HG03045 (cell line): ENCODE results near the gene TFCP2.

Experiments
- ATAC-seq: cut with Tn5 transposase; IDR thresholded peaks from one replicate; pipeline ENCODE4 v1.9.1; 2021; ENCODE audit warnings: mild to moderate bottlenecking, moderate library complexity; ENCODE audit not compliant: unreplicated experiment

TFCP2 gene

GRCh38 chr12:51197736-51198567 is 25.0 kb upstream of the TFCP2 start:
- ATAC-seq: no peak

GRCh38 chr12:51196547-51196946 is 23.6 kb upstream of the TFCP2 start:
- ATAC-seq: no peak

- ATAC-seq: no peak
These were observed 22.9 kb upstream of the TFCP2 start for GRCh38 chr12:51195841-51196240.

GRCh38 chr12:51192284-51192671 is 19.3 kb upstream of the TFCP2 start:
- ATAC-seq: no peak

- no peak for ATAC-seq
These were observed 18.8 kb upstream of the TFCP2 start for GRCh38 chr12:51191516-51192283.

DNA sequence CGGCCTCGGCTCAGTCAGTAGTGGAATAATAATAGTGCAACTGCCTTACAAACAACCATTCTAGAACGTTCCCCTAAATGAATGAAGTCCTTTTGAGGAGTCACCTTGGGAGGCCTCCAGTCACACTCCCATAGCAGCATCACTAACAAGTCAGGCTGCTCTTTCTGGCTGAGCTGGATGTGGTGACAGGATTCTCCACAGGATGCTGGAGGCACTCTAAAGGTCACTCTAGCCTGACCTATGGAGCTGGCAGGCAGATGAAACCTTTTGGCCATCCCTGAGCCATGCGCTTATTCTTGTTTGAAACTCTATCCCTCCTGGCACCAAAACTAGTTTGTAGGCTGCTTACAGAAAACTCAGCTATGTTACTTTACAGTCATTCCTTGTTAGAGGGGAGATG is 17.9 kb upstream of the TFCP2 start:
- ATAC-seq: no peak

- ATAC-seq: no peak
These were observed 16.9 kb upstream of the TFCP2 start for GRCh38 chr12:51189790-51190355.

DNA sequence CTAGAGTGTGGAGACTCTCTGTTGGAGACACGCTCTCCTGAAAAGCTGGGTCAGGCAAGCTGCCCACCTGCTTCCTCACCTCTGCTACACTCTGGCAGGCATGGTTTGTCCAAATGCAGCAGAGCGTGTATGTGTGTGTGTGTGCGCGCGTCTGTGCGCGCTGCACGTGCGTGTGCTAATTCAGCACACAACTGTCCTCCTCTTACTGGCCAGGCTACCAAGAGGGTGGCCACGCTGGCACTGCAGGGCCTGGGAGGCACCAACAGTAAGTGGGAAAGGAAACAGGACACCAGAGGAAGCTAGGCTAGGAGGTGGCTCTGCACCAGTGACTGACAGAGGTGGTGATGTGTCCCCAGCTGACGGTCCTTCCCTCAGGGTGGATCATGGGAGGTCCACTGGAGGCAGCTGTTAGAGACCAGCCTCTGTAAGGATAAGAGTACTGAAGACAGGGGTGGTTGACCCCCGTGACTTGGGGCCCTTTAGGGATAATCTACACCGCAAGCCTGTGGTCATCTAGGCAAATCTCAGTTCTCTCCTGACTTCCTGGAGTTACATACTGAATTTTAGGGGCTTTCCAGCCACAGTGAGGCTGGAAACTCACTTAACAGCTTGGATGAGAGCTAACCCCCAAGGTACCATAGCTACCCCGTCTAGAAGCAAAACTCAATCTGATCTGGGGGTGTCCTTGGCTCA is 15.6 kb upstream of the TFCP2 start:
- ATAC-seq: peak; percentile 41

- ATAC-seq: no peak
These were observed 14.5 kb upstream of the TFCP2 start for GRCh38 chr12:51187370-51187987.

- no peak for ATAC-seq
These were observed 13.6 kb upstream of the TFCP2 start for GRCh38 chr12:51186465-51187085.

DNA sequence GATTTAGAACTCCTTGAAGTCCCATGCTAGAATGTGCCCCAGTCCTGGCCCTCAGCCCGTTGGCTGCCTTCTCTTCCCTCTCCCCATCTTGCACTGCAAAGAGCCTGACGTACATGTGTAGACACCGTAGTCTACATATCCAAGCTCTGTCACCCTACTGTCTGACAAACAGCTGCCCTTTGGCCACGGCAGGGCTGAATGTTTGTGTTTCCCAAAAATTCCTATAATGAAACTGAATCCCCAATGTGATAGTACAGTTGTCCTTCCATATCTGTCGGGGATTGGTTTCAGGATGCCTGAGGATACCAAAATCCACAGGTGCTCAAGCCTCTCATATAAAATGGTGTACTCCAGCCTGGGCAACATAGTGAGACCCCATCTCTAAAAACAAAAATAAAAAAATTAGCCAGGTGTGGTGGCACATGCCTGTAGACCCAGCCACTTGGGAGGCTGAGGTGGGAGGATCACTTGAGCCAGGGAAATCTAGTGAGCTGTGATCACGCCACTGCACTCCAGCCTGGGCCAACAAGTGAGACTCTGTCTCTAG is 12.3 kb upstream of the TFCP2 start:
- ATAC-seq: no peak

DNA sequence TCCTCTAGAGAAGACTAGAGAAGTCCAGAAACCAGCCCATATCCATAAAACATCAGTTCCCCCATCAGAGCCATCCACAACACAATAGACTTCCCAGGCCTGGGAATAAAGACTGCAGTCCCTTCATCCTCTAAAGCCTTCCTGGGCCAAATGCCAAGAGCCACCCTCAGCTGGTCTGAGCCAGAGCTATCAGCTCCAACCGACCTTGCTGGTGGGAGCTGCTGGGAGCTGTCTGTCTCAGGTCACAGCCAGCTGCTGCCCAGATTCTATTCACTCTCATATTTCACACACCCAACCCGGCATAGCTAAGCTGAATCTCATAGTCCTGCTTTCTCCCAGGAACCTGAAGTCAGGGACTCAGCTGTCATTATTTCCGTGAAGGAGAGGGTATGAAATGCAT is 10.9 kb upstream of the TFCP2 start:
- ATAC-seq: no peak

GRCh38 chr12:51183349-51183748 is 10.4 kb upstream of the TFCP2 start:
- no peak for ATAC-seq

GRCh38 chr12:51181558-51181957 is 8.6 kb upstream of the TFCP2 start:
- no peak for ATAC-seq

DNA sequence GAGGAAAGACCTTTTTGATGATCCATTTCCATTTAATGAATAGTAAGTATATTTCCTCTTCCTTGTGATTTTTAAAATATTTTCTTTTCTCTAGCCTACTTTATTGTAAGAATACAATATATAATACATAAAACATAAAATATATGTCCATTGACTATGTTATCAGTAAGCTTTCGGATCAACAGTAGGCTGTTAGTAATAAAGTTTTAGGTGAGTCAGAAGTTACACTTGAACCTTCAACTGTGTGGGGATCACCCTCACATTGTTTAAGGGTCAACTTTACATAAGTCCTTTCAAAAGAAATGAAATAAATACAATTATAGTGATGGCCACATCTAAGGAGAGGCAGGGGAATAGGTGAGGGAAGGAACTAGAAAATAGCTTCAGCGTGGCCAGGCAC is 5.0 kb upstream of the TFCP2 start:
- no peak for ATAC-seq

GRCh38 chr12:51174501-51174900 is 1.6 kb upstream of the TFCP2 start:
- ATAC-seq: no peak

DNA sequence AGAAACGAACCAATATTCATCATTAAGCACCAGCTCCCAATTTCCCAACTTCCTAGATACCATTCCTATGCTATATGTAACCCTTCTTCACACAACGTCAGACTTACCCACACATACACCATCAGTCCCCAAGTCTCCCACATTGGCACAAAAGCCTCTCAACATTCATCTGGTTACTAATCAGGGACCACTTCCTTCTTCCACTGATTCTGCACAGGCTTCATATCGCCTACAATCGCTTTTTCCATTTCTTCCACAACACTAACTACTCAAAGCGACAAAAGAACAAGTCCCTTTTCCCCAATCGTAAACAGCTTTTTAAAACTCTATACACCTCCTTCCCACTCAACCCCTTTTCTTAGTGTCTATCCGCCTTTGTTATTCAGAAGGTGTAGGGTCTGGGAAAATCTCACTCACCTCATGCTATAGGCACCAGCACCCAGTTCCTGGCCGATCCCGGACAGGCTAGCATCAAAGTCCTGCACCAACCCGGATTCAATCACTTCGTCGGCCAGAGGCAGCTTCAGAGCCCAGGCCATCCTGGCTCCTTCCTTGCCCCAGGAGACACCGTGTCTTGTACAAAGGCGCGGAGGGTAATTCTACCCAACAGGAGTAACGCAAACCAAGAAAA is 936 bp downstream of the TFCP2 start:
- ATAC-seq: no peak

GRCh38 chr12:51163795-51164194 is 9.1 kb downstream of the TFCP2 start:
- no peak for ATAC-seq

DNA sequence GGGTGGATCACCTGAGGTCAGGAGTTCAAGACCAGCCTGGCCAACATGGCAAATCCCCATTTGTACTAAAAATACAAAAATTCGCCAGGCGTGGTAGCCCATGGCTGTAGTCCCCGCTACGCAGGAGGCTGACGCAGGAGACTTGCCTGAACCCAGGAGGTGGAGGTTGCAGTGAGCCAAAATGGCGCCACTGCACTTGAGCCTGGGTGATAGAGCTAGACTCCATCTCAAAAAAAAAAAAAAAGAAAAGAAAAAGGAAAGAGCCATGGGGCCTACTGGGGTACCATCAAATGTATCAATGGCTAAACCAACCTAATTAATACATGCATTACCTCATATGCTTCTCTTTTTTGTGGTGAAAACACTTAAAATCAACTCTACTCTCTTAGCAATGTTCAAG is 10.7 kb downstream of the TFCP2 start:
- no peak for ATAC-seq
